Liver (tissue), 3 donors: ENCODE results near the gene LAMC3.

Source experiments
- ATF3 ChIP-seq: IDR thresholded peaks from 2 replicates; pipeline ENCODE4 v1.6.1; 2016; ENCODE audit warnings: antibody characterized with exemption
- CTCF ChIP-seq: fragments of 150-350 bp; IDR thresholded peaks from 2 replicates; pipeline ENCODE4 v1.5.1; 2017; ENCODE audit warnings: improper control_type of control experiment, low read depth, low read length; ENCODE audit not compliant: missing input control
- MAX ChIP-seq: IDR thresholded peaks from 2 replicates; pipeline ENCODE4 v1.6.1; 2016; ENCODE audit warnings: antibody characterized with exemption
- REST ChIP-seq: IDR thresholded peaks from 2 replicates; pipeline ENCODE4 v1.6.1; 2016; ENCODE audit warnings: antibody characterized with exemption, mild to moderate bottlenecking
- donor health status: healthy.
- donor health status: healthy.

DNA sequence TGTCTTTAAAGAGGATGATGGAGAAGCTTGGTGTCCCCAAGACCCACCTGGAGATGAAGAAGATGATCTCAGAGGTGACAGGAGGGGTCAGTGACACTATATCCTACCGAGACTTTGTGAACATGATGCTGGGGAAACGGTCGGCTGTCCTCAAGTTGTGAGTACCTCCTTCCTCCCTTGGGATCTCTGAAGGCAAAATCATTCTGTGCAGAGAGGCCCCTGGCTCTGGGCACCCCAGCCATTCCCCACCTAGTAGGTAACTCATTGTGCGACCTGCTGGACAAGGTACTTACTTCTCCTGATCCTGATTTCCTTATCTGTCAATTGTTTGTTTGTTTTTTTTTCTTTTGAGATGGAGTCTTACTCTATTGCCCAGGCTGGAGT lies 108.8 kb downstream of the LAMC3 start:
- TF ChIP-seq CTCF (no peak), MAX (no peak), REST (no peak), ATF3 (no peak)
